Kidney epithelial cell (primary cell): ENCODE measurements around the gene HMGB1. TPM values are rescaled to one million over a fixed set of nuclear protein-coding genes. Genes with fewer than 3 reads are reported as not detected.
"Not testable (repeated sequence)": the region's sequence is repeated elsewhere in the genome, so short reads cannot be mapped to it uniquely, and the experiment has no call there.

Experiments
- DNase-seq: peaks from one replicate; pipeline ENCODE4 v3.0.0-alpha.2; 2010; ENCODE audit warnings: low read depth
- H3K27me3 ChIP-seq: 2 replicates; pipeline ENCODE4 v1.6.0; 2011; ENCODE audit warnings: low read length; ENCODE audit not compliant: control insufficient read depth, insufficient read depth
- H3K36me3 ChIP-seq: 2 replicates; pipeline ENCODE4 v1.5.1; 2011; ENCODE audit warnings: low read length; ENCODE audit not compliant: control insufficient read depth, insufficient read depth
- H3K4me3 ChIP-seq: 2 replicates; pipeline ENCODE4 v1.5.1; 2011; ENCODE audit warnings: low read depth, mild to moderate bottlenecking, control low read depth, low read length
- total RNA-seq: library from RNA; depleted of rRNA; stranded (reverse); fragments of >200 nt; gene quantifications from 2 replicates; pipeline ENCODE4 v1.2.3, GENCODE V29; 2015
- TF ChIP-seq, protein P1 (sequence below): IDR thresholded peaks from 2 replicates; pipeline ENCODE4 v1.5.1; 2011; ENCODE audit warnings: mild to moderate bottlenecking, moderate library complexity, low read length, control low read depth, inconsistent platforms; ENCODE audit not compliant: insufficient read depth, poor library complexity, severe bottlenecking

Gene HMGB1
- total RNA-seq, 1 donor from 2014 or later = 448 TPM

DNA sequence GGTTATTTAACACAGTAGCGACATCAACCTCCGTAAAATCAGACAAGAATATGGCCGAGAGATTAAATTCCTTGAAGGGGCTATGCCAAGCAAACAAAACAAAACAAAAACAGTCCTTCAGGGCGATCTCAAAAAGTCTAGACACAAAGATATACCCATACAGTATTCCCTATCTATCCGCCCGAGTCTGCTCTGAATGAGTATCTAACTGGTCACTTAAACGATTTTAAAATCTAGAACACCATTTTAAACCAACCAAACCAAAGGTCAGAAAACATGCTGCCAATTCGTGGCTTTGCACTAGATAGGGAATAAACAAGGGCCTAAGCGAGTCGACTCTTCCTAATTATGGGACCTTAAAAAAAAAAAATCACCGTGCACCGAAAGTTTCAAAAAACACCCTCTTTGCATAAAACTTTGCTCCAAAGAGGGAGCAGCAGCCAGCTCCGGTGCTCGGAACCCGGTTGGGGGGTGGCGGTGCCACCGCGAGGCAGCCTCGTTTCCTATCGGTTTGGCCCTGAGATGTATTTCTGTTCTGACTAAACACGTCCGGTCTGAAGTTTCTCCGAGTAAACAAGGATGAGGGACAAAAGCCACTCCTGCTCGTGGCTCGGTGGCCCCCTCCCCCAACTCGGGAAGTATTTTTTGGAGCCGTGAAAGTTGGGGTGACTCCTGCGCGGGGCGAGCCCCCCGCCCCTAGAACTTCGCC is 1.8 kb downstream of the HMGB1 start:
- no peaks in the 10 kb centered on the region for H3K27me3 ChIP-seq
- H3K4me3 ChIP-seq = peak overlapping the region; percentile 61
- DNase-seq = no peak
- H3K36me3 ChIP-seq = no peaks in the 10 kb centered on the region
- TF ChIP-seq, protein P1, sequence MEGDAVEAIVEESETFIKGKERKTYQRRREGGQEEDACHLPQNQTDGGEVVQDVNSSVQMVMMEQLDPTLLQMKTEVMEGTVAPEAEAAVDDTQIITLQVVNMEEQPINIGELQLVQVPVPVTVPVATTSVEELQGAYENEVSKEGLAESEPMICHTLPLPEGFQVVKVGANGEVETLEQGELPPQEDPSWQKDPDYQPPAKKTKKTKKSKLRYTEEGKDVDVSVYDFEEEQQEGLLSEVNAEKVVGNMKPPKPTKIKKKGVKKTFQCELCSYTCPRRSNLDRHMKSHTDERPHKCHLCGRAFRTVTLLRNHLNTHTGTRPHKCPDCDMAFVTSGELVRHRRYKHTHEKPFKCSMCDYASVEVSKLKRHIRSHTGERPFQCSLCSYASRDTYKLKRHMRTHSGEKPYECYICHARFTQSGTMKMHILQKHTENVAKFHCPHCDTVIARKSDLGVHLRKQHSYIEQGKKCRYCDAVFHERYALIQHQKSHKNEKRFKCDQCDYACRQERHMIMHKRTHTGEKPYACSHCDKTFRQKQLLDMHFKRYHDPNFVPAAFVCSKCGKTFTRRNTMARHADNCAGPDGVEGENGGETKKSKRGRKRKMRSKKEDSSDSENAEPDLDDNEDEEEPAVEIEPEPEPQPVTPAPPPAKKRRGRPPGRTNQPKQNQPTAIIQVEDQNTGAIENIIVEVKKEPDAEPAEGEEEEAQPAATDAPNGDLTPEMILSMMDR = no peak

DNA sequence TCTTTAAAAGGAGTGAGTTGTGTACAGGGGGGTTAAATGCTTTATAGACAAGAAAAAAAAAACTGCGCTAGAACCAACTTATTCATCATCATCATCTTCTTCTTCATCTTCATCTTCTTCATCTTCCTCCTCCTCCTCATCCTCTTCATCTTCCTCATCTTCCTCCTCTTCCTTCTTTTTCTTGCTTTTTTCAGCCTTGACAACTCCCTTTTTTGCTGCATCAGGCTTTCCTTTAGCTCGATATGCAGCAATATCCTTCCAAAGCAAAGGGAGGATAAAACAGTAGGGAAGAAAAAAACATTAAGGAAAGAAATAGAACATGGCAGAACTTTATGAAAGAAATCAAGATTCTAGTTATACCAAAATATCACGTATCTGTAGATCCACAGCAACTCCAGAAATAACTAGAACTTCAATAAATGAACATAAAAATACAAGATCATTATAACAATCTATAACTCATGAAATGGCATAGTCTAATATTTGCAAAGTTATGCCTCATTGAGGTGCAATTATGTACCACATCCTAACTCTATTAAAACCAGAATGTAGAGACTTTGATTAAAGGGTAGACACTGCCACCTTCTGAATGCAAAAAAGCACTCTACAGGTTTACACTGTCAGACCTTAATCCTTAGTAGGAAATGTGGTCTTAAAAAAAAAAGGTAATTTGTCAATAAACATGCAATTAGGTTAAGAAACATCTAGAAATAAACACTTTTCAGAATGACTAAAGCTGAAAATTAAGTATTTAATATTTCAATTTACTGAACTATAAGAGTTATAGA is 4.3 kb downstream of the HMGB1 start:
- TF ChIP-seq, protein P1 = peak; percentile 24
- H3K36me3 ChIP-seq, DNase-seq, H3K4me3 ChIP-seq, H3K27me3 ChIP-seq: not testable (repeated sequence)

DNA sequence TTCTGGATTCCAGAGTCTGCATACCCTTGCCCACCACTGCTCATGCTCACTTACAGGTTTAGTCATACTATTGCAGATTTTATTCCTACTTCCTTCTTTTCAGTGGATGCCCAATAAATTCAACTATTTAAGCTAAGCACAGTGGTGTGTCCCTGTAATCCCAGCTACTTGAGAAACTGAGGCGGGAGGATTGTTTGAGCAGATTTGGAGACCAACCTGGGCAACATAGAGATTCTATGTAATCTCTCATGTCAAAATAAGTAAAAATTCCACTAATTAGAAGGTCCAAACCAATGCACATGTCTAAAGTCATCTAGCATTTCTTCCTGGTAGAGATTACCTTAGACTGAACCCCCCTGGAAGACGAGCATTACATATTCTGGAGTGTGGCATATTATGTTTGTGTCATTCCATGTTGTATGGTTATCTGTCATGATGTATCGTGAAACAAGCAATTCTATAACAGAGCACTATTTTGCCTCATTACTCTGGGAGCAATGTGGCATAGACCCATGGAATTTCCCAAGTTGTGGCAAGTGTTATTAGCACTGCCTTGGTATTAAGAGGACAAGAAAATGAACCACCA is 8.3 kb downstream of the HMGB1 start:
- TF ChIP-seq, protein P1 = no peak
- Histone ChIP-seq H3K27me3 (no peaks in the 10 kb centered on the region), H3K4me3 (no peak overlapping the region), H3K36me3 (no peaks in the 10 kb centered on the region)
- no peak for DNase-seq

DNA sequence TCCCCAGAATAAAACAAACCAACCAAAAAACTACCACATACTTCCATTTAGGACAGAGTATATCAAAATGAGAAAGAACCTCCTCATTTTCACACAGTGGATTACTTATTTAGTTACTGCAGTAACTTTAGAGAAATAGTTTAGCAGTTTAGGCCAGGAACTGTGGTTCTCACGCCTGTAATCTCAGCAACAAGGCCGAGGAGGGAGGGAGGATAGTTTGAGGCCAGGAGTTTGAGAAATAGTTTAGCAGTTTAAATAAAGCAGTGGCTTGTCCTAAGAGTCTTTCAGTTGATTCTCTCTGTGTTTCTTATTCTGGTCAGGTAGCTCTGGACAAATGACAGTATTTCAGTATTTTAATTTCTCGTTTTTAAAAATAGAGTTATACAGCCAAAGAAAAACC is 9.4 kb downstream of the HMGB1 start:
- no peak for DNase-seq
- H3K4me3 ChIP-seq = no peak overlapping the region
- TF ChIP-seq, protein P1 = no peak
- H3K36me3 ChIP-seq = no peaks in the 10 kb centered on the region
- H3K27me3 ChIP-seq = no peaks in the 10 kb centered on the region

DNA sequence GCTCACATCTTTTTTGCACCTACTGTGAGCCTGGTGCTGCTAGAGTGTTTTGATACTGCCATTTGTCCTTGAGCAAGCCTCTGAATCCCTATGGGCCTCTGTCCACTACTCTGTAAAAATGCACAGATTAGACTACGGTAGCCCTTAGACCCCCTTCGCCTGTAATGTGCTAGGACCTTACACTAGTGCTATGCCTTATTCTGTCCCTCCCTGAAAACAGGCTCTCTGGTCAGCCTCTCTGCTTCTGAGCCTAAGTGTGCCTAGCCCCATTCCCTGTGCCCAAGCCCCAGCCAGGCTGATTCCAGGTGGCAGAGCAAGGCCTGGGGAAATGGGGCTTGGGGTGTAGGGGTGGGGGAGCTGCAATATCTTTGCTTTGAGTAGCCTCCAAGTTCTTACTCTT is 10.7 kb downstream of the HMGB1 start:
- DNase-seq = no peak
- Histone ChIP-seq H3K27me3 (no peaks in the 10 kb centered on the region), H3K4me3 (no peak overlapping the region), H3K36me3 (no peaks in the 10 kb centered on the region)
- TF ChIP-seq, protein P1 = no peak
